Measurements from ENCODE around the gene DIAPH3. TPM values are rescaled to one million over a fixed set of nuclear protein-coding genes. Genes with fewer than 3 reads are reported as not detected.

The DIAPH3 gene
- total and polyA plus RNA-seq, 2 of the 8 experiments (the other 6 are each of a cell fraction or from before 2014, with no cell fraction given): 8.0 to 30.8 TPM

DNA sequence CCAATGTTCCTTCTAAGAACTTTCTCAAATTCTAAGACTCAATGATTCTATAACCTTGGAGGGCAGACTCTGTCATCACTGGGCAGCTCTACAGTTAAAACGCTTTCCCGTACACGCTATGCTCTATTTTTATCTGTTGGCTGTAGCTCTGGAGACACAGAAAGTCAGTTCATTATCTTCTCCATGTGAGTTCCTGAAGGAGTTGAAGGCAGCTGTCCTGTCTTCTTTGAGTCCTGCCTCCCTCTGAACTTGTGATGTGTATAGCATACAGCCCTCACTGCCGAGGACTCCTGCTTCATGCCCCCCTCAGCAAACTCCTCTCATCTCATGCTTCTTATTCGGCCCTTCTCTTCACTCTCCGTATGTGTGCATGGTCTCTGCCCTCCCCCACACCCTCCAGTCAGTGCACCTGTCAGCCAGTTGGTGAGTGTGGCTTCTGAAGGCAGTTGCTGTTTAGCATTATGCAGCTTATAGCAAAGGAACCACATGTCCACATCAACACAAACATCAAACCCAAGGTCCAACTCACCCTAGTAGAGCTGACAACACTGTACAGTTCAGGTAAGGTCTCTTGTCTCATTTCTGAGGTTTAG lies 504.9 kb downstream of the DIAPH3 start:
- Histone ChIP-seq H3K79me2 (ENCODE audit: control insufficient read depth in 1 of 2, insufficient read depth in 2 of 2, low read length in 2 of 2) (no peaks in the 10 kb centered on the region), H4K8ac (ENCODE audit: extremely low read depth, insufficient read depth, low read length) (no peak overlapping the region), H3K4me1 (replicated peaks in 1 of 4; ENCODE audit: control insufficient read depth in 3 of 4, insufficient read depth in 4 of 4, low read length in 3 of 4) (0 out of 7 replicates have a peak, but pooled peaks cover 0 to 2% (median 0%) of the 10 kb centered on the region in 4 experiments), H3K4ac (replicated peaks; ENCODE audit: insufficient read length, low read depth, low read length) (no peak overlapping the region), H2BK20ac (ENCODE audit: low read length) (no peak overlapping the region), H4K91ac (replicated peaks; ENCODE audit: insufficient read length, low read length) (no peak overlapping the region), H3K23ac (ENCODE audit: insufficient read length) (no peak overlapping the region), H3K27me3 (replicated peaks in 1 of 4; ENCODE audit: control insufficient read depth in 3 of 4, extremely low read depth in 1 of 4, insufficient read depth in 3 of 4, low read length in 3 of 4) (no peaks in the 10 kb centered on the region), H2BK5ac (ENCODE audit: low read depth, low read length) (no peak overlapping the region), H3K18ac (ENCODE audit: extremely low read depth, low read length) (no peak overlapping the region), H4K20me1 (replicated peaks in 1 of 2; ENCODE audit: control insufficient read depth in 1 of 2, insufficient read depth in 2 of 2, low read length in 2 of 2) (no peaks in the 10 kb centered on the region), H4K5ac (ENCODE audit: insufficient read length, low read depth, low read length) (no peak overlapping the region), H3K56ac (replicated peaks; ENCODE audit: insufficient read length, low read depth, low read length) (no peak overlapping the region), H3K9ac (replicated peaks in 1 of 4; ENCODE audit: extremely low read depth in 1 of 4, low read depth in 3 of 4, low read length in 3 of 4) (no peak overlapping the region), H3K14ac (ENCODE audit: insufficient read length) (no peak overlapping the region), H2AFZ (ENCODE audit: low read length) (no peak overlapping the region), H3K23me2 (ENCODE audit: low read depth, low read length) (no peaks in the 10 kb centered on the region), H2AK5ac (ENCODE audit: low read depth, low read length) (no peak overlapping the region), H3K79me1 (ENCODE audit: low read depth, low read length) (no peaks in the 10 kb centered on the region), H2BK120ac (replicated peaks; ENCODE audit: low read depth, low read length) (no peak overlapping the region), H3K36me3 (ENCODE audit: control insufficient read depth in 2 of 4, insufficient read depth in 4 of 4, low read length in 3 of 4) (peaks cover 0 to 3% (median 0%) of the 10 kb centered on the region in 4 experiments; a peak in 1 of 8 replicates), H3K27ac (ENCODE audit: low read depth, low read length) (no peak overlapping the region), H3K4me2 (ENCODE audit: insufficient read depth in 1 of 2, low read depth in 2 of 2, low read length in 2 of 2) (no peak overlapping the region), H3K9me3 (ENCODE audit: insufficient read depth in 2 of 2, low read depth in 1 of 2, low read length in 1 of 2) (no peaks in the 10 kb centered on the region), H2BK12ac (ENCODE audit: low read depth, low read length) (no peak overlapping the region; the same call in 1 of the 2 replicates), H3K4me3 (ENCODE audit: extremely low read depth in 1 of 4, insufficient read depth in 2 of 4, low read depth in 3 of 4, low read length in 4 of 4) (no peak overlapping the region), H2BK15ac (ENCODE audit: low read length) (0 out of 2 replicates have a peak overlapping the region, but pooled peaks have one; percentile 9)
- ChIA-PET POLR2A (ENCODE audit: partially characterized antibody) (no interaction called here), CTCF (ENCODE audit: partially characterized antibody) (interaction anchor here (1.3 to 2.2 kb wide), 3 partner anchors 13 to 112 kb away, joined by 4 to 8 read pairs (median 4); no protein-coding TSS in a partner anchor)
- DNase-seq (ENCODE audit: low read depth in 1 of 2, low spot score in 2 of 2) (no peak), FAIRE-seq (no peak)
- TF ChIP-seq BCL11A (IDR thresholded peaks at IDR 0.05; ENCODE audit: low read depth in 2 of 2, low read length in 2 of 2): no peak
- TF ChIP-seq HDAC2 (IDR thresholded peaks at IDR 0.05; ENCODE audit: borderline replicate concordance in 1 of 2, low read depth in 2 of 2, low read length in 2 of 2): no peak
- TF ChIP-seq NRF1 (IDR thresholded peaks at IDR 0.05; ENCODE audit: low read depth, low read length): no peak
- no peak for TF ChIP-seq CEBPB (IDR thresholded peaks at IDR 0.05; ENCODE audit: low read depth, low read length)
- TF ChIP-seq, protein P1, sequence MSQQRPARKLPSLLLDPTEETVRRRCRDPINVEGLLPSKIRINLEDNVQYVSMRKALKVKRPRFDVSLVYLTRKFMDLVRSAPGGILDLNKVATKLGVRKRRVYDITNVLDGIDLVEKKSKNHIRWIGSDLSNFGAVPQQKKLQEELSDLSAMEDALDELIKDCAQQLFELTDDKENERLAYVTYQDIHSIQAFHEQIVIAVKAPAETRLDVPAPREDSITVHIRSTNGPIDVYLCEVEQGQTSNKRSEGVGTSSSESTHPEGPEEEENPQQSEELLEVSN (IDR thresholded peaks at IDR 0.05): no peak
- TF ChIP-seq BACH1 (IDR thresholded peaks at IDR 0.05; ENCODE audit: low read length): no peak
- TF ChIP-seq KDM5A (IDR thresholded peaks at IDR 0.05; ENCODE audit: low read length): no peak
- no peak for TF ChIP-seq SIRT6 (IDR thresholded peaks at IDR 0.05; ENCODE audit: low read length)
- TF ChIP-seq POU5F1 (IDR thresholded peaks at IDR 0.05; ENCODE audit: low read depth, low read length): no peak
- TF ChIP-seq TBP (IDR thresholded peaks at IDR 0.05; ENCODE audit: low read depth, low read length): no peak
- WGBS, 2 experiments (ENCODE audit: extremely low coverage in 1 of 2, insufficient coverage in 1 of 2, insufficient read length in 1 of 2, insufficient replicate concordance in 2 of 2, low coverage in 1 of 2, low lambda C conversion rate in 2 of 2, missing lambda C conversion rate in 1 of 2): 97% methylated on average over 6 of the region's 6 CpGs; no CpG with 5 or more reads in 1 of the 2 experiments

Measured in H1 (cell line).